Measurements from ENCODE around the gene NMNAT2.

DNA sequence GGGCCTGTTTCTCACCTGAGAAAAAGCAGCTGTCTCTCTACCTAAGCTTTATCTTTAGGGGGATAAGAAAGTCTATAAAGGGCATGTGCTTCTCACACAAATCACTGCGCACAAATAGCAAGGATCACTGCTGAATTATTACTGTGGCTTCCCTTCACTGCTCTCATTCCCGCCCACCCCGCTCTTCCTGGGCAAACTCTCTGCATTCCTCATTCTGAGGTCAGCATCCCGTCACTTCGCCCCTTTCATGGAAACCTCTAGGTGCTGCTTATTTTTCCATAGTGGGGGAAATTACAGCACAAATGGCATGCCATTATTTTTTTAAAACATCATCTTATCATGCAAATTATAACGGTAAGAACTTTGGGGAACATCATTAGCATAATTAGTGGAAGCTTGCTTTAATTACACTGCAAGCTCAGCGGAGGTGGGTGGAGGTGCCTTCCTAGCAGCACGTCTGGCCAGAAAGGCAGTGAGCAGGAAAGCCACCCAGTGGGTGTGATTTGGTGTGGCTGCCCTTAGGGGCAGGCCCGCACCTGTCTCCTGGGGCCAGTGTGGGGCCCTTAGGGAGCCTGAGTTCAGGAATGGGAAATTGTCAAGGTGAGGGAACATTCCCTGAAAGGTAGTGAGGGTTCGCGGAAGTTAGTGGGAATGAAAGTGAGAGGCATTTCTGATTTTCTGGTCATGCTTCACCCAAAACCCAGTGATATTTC is 126.2 kb downstream of the NMNAT2 start:
- TF ChIP-seq POLR2A (IDR thresholded peaks at IDR 0.05), result no peak
- TF ChIP-seq, protein P1, sequence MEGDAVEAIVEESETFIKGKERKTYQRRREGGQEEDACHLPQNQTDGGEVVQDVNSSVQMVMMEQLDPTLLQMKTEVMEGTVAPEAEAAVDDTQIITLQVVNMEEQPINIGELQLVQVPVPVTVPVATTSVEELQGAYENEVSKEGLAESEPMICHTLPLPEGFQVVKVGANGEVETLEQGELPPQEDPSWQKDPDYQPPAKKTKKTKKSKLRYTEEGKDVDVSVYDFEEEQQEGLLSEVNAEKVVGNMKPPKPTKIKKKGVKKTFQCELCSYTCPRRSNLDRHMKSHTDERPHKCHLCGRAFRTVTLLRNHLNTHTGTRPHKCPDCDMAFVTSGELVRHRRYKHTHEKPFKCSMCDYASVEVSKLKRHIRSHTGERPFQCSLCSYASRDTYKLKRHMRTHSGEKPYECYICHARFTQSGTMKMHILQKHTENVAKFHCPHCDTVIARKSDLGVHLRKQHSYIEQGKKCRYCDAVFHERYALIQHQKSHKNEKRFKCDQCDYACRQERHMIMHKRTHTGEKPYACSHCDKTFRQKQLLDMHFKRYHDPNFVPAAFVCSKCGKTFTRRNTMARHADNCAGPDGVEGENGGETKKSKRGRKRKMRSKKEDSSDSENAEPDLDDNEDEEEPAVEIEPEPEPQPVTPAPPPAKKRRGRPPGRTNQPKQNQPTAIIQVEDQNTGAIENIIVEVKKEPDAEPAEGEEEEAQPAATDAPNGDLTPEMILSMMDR (IDR thresholded peaks at IDR 0.05), result no peak
- peak in 1 of 4 donors; percentile 17 for TF ChIP-seq EP300 (IDR thresholded peaks at IDR 0.05)
